Transverse colon (tissue), 4 donors: ENCODE measurements around the gene PXDC1. TPM values are rescaled to one million over a fixed set of nuclear protein-coding genes. Genes with fewer than 3 reads are reported as not detected.

ENCODE experiments used
- DNase-seq: peaks from one replicate; pipeline ENCODE4 v3.0.0-alpha.2; 2019
- H3K27ac ChIP-seq, 4 donors: fragments of 200-600 bp; sonication (generic); 2 replicates each; pipeline ENCODE4 v1.5.1; 2016 to 2018; ENCODE audit warnings: inconsistent platforms in 4 of 4
- H3K27me3 ChIP-seq: fragments of 200-600 bp; sonication (generic); 2 replicates; pipeline ENCODE4 v1.5.1; 2017; ENCODE audit warnings: inconsistent platforms
- H3K36me3 ChIP-seq, 4 donors: fragments of 200-600 bp; sonication (generic); 2 replicates each; pipeline ENCODE4 v1.5.1; 2017 to 2019; ENCODE audit warnings: inconsistent platforms in 4 of 4
- H3K4me1 ChIP-seq, 4 donors: fragments of 200-600 bp; sonication (generic); 2 replicates each; pipeline ENCODE4 v1.5.1; 2017 to 2020; ENCODE audit warnings: inconsistent platforms in 4 of 4
- H3K4me3 ChIP-seq, 4 donors: fragments of 200-600 bp; sonication (generic); 1 replicate in 1 of 4; 2 replicates in 3 of 4; pipeline versions ENCODE4 v1.5.1 to v1.6.1; 2017 to 2019; ENCODE audit warnings: inconsistent platforms in 4 of 4
- H3K9me3 ChIP-seq, 2 donors: fragments of 200-600 bp; sonication (generic); 2 replicates each; pipeline ENCODE4 v1.5.1; 2017 to 2019; ENCODE audit warnings: inconsistent platforms in 2 of 2
- CTCF ChIP-seq, 5 experiments: fragments of 200-600 bp in 3 of 5; fragments of 450-650 bp in 2 of 5; sonication (generic) in 3 of 5; IDR thresholded peaks; 1 replicate in 2 of 5; 2 replicates in 3 of 5; pipeline ENCODE4 v1.5.1; 2016 to 2017; ENCODE audit warnings: antibody characterized with exemption in 5 of 5, inconsistent platforms in 3 of 5, mild to moderate bottlenecking in 2 of 5, moderate library complexity in 1 of 5
- EP300 ChIP-seq: sonication (generic); formaldehyde crosslinking; IDR thresholded peaks from one replicate; pipeline ENCODE4 v1.6.1; 2017; ENCODE audit warnings: antibody characterized with exemption, low read depth
- POLR2A ChIP-seq: fragments of 450-650 bp; IDR thresholded peaks from one replicate; pipeline ENCODE4 v1.6.1; 2016; ENCODE audit warnings: antibody characterized with exemption, mild to moderate bottlenecking, moderate library complexity
- POLR2AphosphoS5 ChIP-seq, 3 donors: sonication (generic); formaldehyde crosslinking; IDR thresholded peaks; one replicate each; pipeline ENCODE4 v1.6.1; 2016; ENCODE audit warnings: antibody characterized with exemption in 3 of 3
- WGBS, 2 donors: methylation state at CpG; one replicate each; pipeline ENCODE4 v1.1.5; 2018; ENCODE audit warnings: low coverage in 1 of 2; 5-methylcytosine and 5-hydroxymethylcytosine counted together
- in situ Hi-C, 4 donors: fragments of 200-750 bp; cut with MboI; loops; one replicate each; pipeline versions ENCODE4 v1.15.0 to v1.15.1; 2017; ENCODE audit warnings: low sequenced_read_pairs in 3 of 4, low pct_ligation_motif_present in 1 of 4, low pct_unique_long_range_greater_than_20kb in 1 of 4
- intact Hi-C: fragments of 100-400 bp; cut with DNase I; formaldehyde crosslinking; loops from one replicate; pipeline ENCODE4 v1.15.1; 2023; ENCODE audit warnings: low total_unique reads
- total RNA-seq, 4 donors: library from RNA; depleted of rRNA; stranded (reverse); fragments of >200 nt; gene quantifications; one replicate each; pipeline ENCODE4 v1.1.0, GENCODE V29; 2016

The PXDC1 gene
- total RNA-seq, 4 donors from 2014 or later, result 14.6 to 85.4 (median 44.3) TPM

GRCh38 chr6:3740551-3741476, 10.7 kb downstream of the PXDC1 start:
- peaks cover 16 to 40% (median 28%) of the 10 kb centered on the region in 4 donors for H3K4me1 ChIP-seq
- H3K4me3 ChIP-seq, result no peak overlapping the region
- no peaks in the 10 kb centered on the region for H3K9me3 ChIP-seq
- TF ChIP-seq EP300 (no peak), POLR2A (no peak), POLR2AphosphoS5 (IDR thresholded peaks at IDR 0.05) (no peak), CTCF (IDR thresholded peaks at IDR 0.05) (no peak)
- peak overlapping the region in 1 of 4 donors; percentile 15 for H3K27ac ChIP-seq
- no peaks in the 10 kb centered on the region for H3K27me3 ChIP-seq
- intact Hi-C loops, result loop anchor here (2.0 kb wide), 1 partner anchor 194 kb away; no protein-coding TSS in a partner anchor
- no peak for DNase-seq
- H3K36me3 ChIP-seq, result no peaks in the 10 kb centered on the region
- 54 to 67% methylated on average over 5 to 16 of the region's 16 CpGs for WGBS, 2 donors
- in situ Hi-C loops, result loop anchor here (5.0 to 25.0 kb wide), 7 partner anchors 244 to 629 kb away; partner anchors contain the start of genes BPHL (in 2 of the 4), ECI2 (in 1 of the 4) and SLC22A23 (in 1 of the 4)

GRCh38 chr6:3739311-3739897, 12.1 kb downstream of the PXDC1 start:
- Histone ChIP-seq H3K36me3 (peaks cover 0 to 6% (median 0%) of the 10 kb centered on the region in 4 donors), H3K9me3 (no peaks in the 10 kb centered on the region), H3K27me3 (no peaks in the 10 kb centered on the region), H3K27ac (no peak overlapping the region), H3K4me1 (peaks cover 16 to 38% (median 23%) of the 10 kb centered on the region in 4 donors), H3K4me3 (no peak overlapping the region)
- in situ Hi-C loops, result loop anchor here (10.0 to 25.0 kb wide), 7 partner anchors 277 to 627 kb away; partner anchors contain the start of genes BPHL (in 2 of the 4), ECI2 (in 1 of the 4) and SLC22A23 (in 1 of the 4)
- intact Hi-C loops, result no loop called here
- peak; percentile 7 for DNase-seq
- 57 to 65% methylated on average over 7 to 16 of the region's 16 CpGs for WGBS, 2 donors
- TF ChIP-seq EP300, result no peak

- peak; percentile 7 for DNase-seq
- intact Hi-C loops (no loop called here), in situ Hi-C loops (loop anchor here (10.0 to 25.0 kb wide), 7 partner anchors 276 to 626 kb away; partner anchors contain the start of genes BPHL (in 2 of the 4), ECI2 (in 1 of the 4) and SLC22A23 (in 1 of the 4))
- no peaks in the 10 kb centered on the region for H3K9me3 ChIP-seq
- peaks cover 14 to 30% (median 19%) of the 10 kb centered on the region in 4 donors for H3K4me1 ChIP-seq
- H3K27ac ChIP-seq, result no peak overlapping the region
- H3K4me3 ChIP-seq, result no peak overlapping the region
- H3K36me3 ChIP-seq, result peaks cover 0 to 6% (median 0%) of the 10 kb centered on the region in 4 donors
- H3K27me3 ChIP-seq, result no peaks in the 10 kb centered on the region
- WGBS, 2 donors, result 86 to 92% methylated on average over 13 to 19 of the region's 19 CpGs
- no peak for TF ChIP-seq POLR2AphosphoS5 (IDR thresholded peaks at IDR 0.05)
- no peak for TF ChIP-seq CTCF (IDR thresholded peaks at IDR 0.05)
- TF ChIP-seq EP300, result no peak
- TF ChIP-seq POLR2A, result no peak
Measured at GRCh38 chr6:3738381-3739131, 13.0 kb downstream of the PXDC1 start.

GRCh38 chr6:3737831-3738210, 13.7 kb downstream of the PXDC1 start:
- intact Hi-C loops, result loop anchor here (2.0 kb wide), 1 partner anchor 329 kb away; no protein-coding TSS in a partner anchor
- no peak overlapping the region for H3K4me3 ChIP-seq
- H3K36me3 ChIP-seq, result peaks cover 0 to 6% (median 0%) of the 10 kb centered on the region in 4 donors
- no peak for DNase-seq
- no peaks in the 10 kb centered on the region for H3K9me3 ChIP-seq
- TF ChIP-seq POLR2AphosphoS5 (IDR thresholded peaks at IDR 0.05), result no peak
- TF ChIP-seq POLR2A, result no peak
- TF ChIP-seq CTCF (IDR thresholded peaks at IDR 0.05), result no peak
- no peak for TF ChIP-seq EP300
- in situ Hi-C loops, result loop anchor here (10.0 to 25.0 kb wide), 7 partner anchors 276 to 626 kb away; partner anchors contain the start of genes BPHL (in 2 of the 4), ECI2 (in 1 of the 4) and SLC22A23 (in 1 of the 4)
- WGBS, 2 donors, result 90 to 94% methylated on average over 2 to 12 of the region's 12 CpGs
- H3K4me1 ChIP-seq, result peaks cover 6 to 23% (median 13%) of the 10 kb centered on the region in 4 donors
- H3K27ac ChIP-seq, result no peak overlapping the region
- no peaks in the 10 kb centered on the region for H3K27me3 ChIP-seq
